Panc1 (cell line): ENCODE results near the gene CDKAL1. TPM values are rescaled to one million over a fixed set of nuclear protein-coding genes. Genes with fewer than 3 reads are reported as not detected.

Source experiments
- ATAC-seq: fragments of 200-7000 bp; cut with Tn5 transposase; 2 replicates; pipeline ENCODE4 v1.9.1; 2020; ENCODE audit warnings: mild to moderate bottlenecking, moderate library complexity
- BruUV-seq: library from RNA; stranded (reverse); fragments of 400-500 nt; replicated peaks from 2 replicates; lab custom pipeline; 2021; lab: Mats Ljungman, UMichigan
- CTCF ChIA-PET: fragments of 300-600 bp; sonication (Branson Sonifier 250); formaldehyde crosslinking; loops from one replicate; lab custom pipeline; 2022; ENCODE audit warnings: antibody characterized with exemption; lab: Charles Lee
- POLR2A ChIA-PET: fragments of 300-600 bp; sonication (Branson Sonifier 250); formaldehyde crosslinking; loops from one replicate; lab custom pipeline; 2022; ENCODE audit warnings: antibody characterized with exemption; lab: Charles Lee
- DNase-seq: peaks from one replicate; pipeline ENCODE4 v3.0.0-alpha.2; 2010; ENCODE audit warnings: low read depth, low spot score
- H3K27ac ChIP-seq: 2 replicates; pipeline ENCODE4 v1.5.1; 2011; ENCODE audit warnings: mild to moderate bottlenecking, low read length, inconsistent platforms
- H3K27me3 ChIP-seq: fragments of 200-500 bp; sonication (Bioruptor generic); 2 replicates; pipeline ENCODE4 v1.6.0; 2014; ENCODE audit warnings: low read length, inconsistent platforms; ENCODE audit not compliant: control insufficient read depth, insufficient read depth
- H3K36me3 ChIP-seq: fragments of 200-500 bp; sonication (Bioruptor generic); 2 replicates; pipeline ENCODE4 v1.5.1; 2014; ENCODE audit warnings: inconsistent platforms, mild to moderate bottlenecking, low read length, moderate library complexity; ENCODE audit not compliant: control insufficient read depth, insufficient read depth
- H3K4me1 ChIP-seq: 2 replicates; pipeline ENCODE4 v1.5.1; 2011; ENCODE audit warnings: inconsistent platforms, mild to moderate bottlenecking, low read length, moderate library complexity; ENCODE audit not compliant: control insufficient read depth, insufficient read depth
- H3K4me3 ChIP-seq, 2 experiments: 2 replicates each; pipeline ENCODE4 v1.5.1; 2011 to 2012; ENCODE audit warnings: low read depth in 2 of 2, low read length in 2 of 2, mild to moderate bottlenecking in 2 of 2, inconsistent platforms in 1 of 2, moderate library complexity in 1 of 2
- H3K9me3 ChIP-seq: fragments of 200-500 bp; sonication (Bioruptor generic); 2 replicates; pipeline ENCODE4 v1.5.1; 2014; ENCODE audit warnings: low read depth, mild to moderate bottlenecking, inconsistent platforms, low read length, moderate library complexity; ENCODE audit not compliant: control insufficient read depth, insufficient read depth
- CTCF ChIP-seq: fragments of 450-650 bp; IDR thresholded peaks from 2 replicates; pipeline ENCODE4 v1.5.1; 2017; ENCODE audit warnings: mild to moderate bottlenecking
- POLR2AphosphoS5 ChIP-seq: IDR thresholded peaks from 2 replicates; pipeline ENCODE4 v1.6.1; 2012; ENCODE audit warnings: mild to moderate bottlenecking, low read depth, low read length, moderate library complexity
- REST ChIP-seq, 2 experiments: IDR thresholded peaks; 2 replicates each; pipeline ENCODE4 v1.6.1; 2011 to 2012; ENCODE audit warnings: low read depth in 2 of 2, control low read depth in 1 of 2, low read length in 1 of 2, mild to moderate bottlenecking in 1 of 2, moderate library complexity in 1 of 2; ENCODE audit not compliant: insufficient read depth in 1 of 2
- SIN3A ChIP-seq: IDR thresholded peaks from 2 replicates; pipeline ENCODE4 v1.6.1; 2012; ENCODE audit warnings: low read depth, mild to moderate bottlenecking, low read length, moderate library complexity, borderline replicate concordance; ENCODE audit not compliant: insufficient read depth
- TCF7L2 ChIP-seq: IDR thresholded peaks from 2 replicates; pipeline ENCODE4 v1.6.1; 2011; ENCODE audit warnings: mild to moderate bottlenecking, low read depth, low read length, inconsistent platforms
- in situ Hi-C: cut with HindIII; loops from 2 replicates; pipeline ENCODE4 v1.10.0; 2016; ENCODE audit warnings: low sequenced_read_pairs, low pct_unique_long_range_greater_than_20kb
- intact Hi-C: fragments of 100-400 bp; cut with micrococcal nuclease; formaldehyde crosslinking; loops from one replicate; pipeline ENCODE4 v1.10.0; 2022; ENCODE audit not compliant: unreplicated experiment
- total RNA-seq: library from RNA; stranded (reverse); gene quantifications from one replicate; pipeline ENCODE4 v1.2.1, GENCODE V29; 2021; ENCODE audit not compliant: unreplicated experiment

CDKAL1 gene
- total RNA-seq, 1 experiment from 2014 or later = 14.5 TPM

GRCh38 chr6:20630136-20630535 lies 95.9 kb downstream of the CDKAL1 start:
- CTCF ChIA-PET = no interaction called here
- no peak overlapping the region for H3K4me3 ChIP-seq
- H3K9me3 ChIP-seq = no peaks in the 10 kb centered on the region
- intact Hi-C loops = no loop called here
- POLR2A ChIA-PET = no interaction called here
- H3K27me3 ChIP-seq = no peaks in the 10 kb centered on the region
- no TSS peak for BruUV-seq
- TF ChIP-seq REST (IDR thresholded peaks at IDR 0.05; ENCODE audit: insufficient read depth in 1 of 2, low read depth in 2 of 2, low read length in 1 of 2) (no peak), POLR2AphosphoS5 (no peak), CTCF (no peak)
- no peak overlapping the region for H3K27ac ChIP-seq
- in situ Hi-C loops = no loop called here
- no peaks in the 10 kb centered on the region for H3K36me3 ChIP-seq
- no peak for DNase-seq
- H3K4me1 ChIP-seq = no peaks in the 10 kb centered on the region
- no peak for ATAC-seq

- DNase-seq = no peak
- POLR2A ChIA-PET = no interaction called here
- CTCF ChIA-PET = no interaction called here
- no peak for ATAC-seq
- H3K36me3 ChIP-seq = no peaks in the 10 kb centered on the region
- BruUV-seq = no TSS peak
- H3K27ac ChIP-seq = no peak overlapping the region
- intact Hi-C loops = no loop called here
- H3K9me3 ChIP-seq = no peaks in the 10 kb centered on the region
- in situ Hi-C loops = no loop called here
- no peaks in the 10 kb centered on the region for H3K4me1 ChIP-seq
- no peaks in the 10 kb centered on the region for H3K27me3 ChIP-seq
- H3K4me3 ChIP-seq = no peak overlapping the region
- TF ChIP-seq SIN3A (no peak), POLR2AphosphoS5 (no peak), CTCF (no peak), TCF7L2 (no peak), REST (IDR thresholded peaks at IDR 0.05; ENCODE audit: insufficient read depth in 1 of 2, low read depth in 2 of 2, low read length in 1 of 2) (no peak)
Observed at GRCh38 chr6:20630617-20631548, 96.6 kb downstream of the CDKAL1 start.
